Adrenal gland (tissue), 12 donors: ENCODE measurements around the gene SMC1B. TPM values are rescaled to one million over a fixed set of nuclear protein-coding genes. Genes with fewer than 3 reads are reported as not detected.

Source experiments
- DNase-seq, 7 donors: peaks; one replicate each; pipeline ENCODE4 v3.0.0-alpha.2; 2019 to 2020
- H3K27ac ChIP-seq, 5 donors: fragments of 200-600 bp; sonication (generic) in 4 of 5; 1 replicate in 3 of 5; 2 replicates in 2 of 5; pipeline versions ENCODE4 v1.5.1 to v1.8.0; 2016 to 2020; ENCODE audit warnings: mild to moderate bottlenecking in 1 of 5
- H3K27me3 ChIP-seq: fragments of 200-600 bp; 2 replicates; pipeline ENCODE4 v1.8.0; 2021
- H3K36me3 ChIP-seq, 2 donors: fragments of 200-600 bp; replicated peaks in 1 of 2; 1 replicate in 1 of 2; 2 replicates in 1 of 2; pipeline versions ENCODE4 v1.5.1 to v1.8.0; 2018 to 2022
- H3K4me1 ChIP-seq, 2 donors: fragments of 200-600 bp; replicated peaks in 1 of 2; 1 replicate in 1 of 2; 2 replicates in 1 of 2; pipeline versions ENCODE4 v1.5.1 to v1.8.0; 2018 to 2021
- H3K4me3 ChIP-seq, 4 donors: fragments of 200-600 bp; sonication (generic) in 3 of 4; one replicate each; pipeline ENCODE4 v1.5.1; 2016 to 2018
- H3K9me3 ChIP-seq, 3 donors: fragments of 200-600 bp; sonication (generic) in 1 of 3; replicated peaks in 1 of 3; 1 replicate in 2 of 3; 2 replicates in 1 of 3; pipeline versions ENCODE4 v1.5.1 to v1.8.0; 2016 to 2021
- POLR2A ChIP-seq, 2 donors: fragments of 450-650 bp; IDR thresholded peaks; one replicate each; pipeline ENCODE4 v1.6.1; 2017; ENCODE audit warnings: antibody characterized with exemption in 2 of 2, mild to moderate bottlenecking in 2 of 2, moderate library complexity in 1 of 2
- WGBS, 4 donors: extraction: QIAGEN DNeasy Blood & Tissue Kit in 2 of 4; methylation state at CpG; one replicate each; pipeline versions ENCODE4 v1.1.5 to v1.1.7; 2013 to 2017; 5-methylcytosine and 5-hydroxymethylcytosine counted together
- intact Hi-C, 2 donors: fragments of 100-400 bp; cut with DNase I; formaldehyde crosslinking; loops; one replicate each; pipeline versions ENCODE4 v1.14.1 to v1.15.0; 2022 to 2023
- polyA plus RNA-seq, 3 donors: library from polyadenylated mRNA; stranded (reverse); fragments of 200-250 nt in 2 of 3; fragments of 350-450 nt in 1 of 3; fragmentation: Illumina TruSeq in 1 of 3; extraction: RNeasy Lipid Tissue Mini Kit (QIAGEN cat#74804) in 1 of 3; gene quantifications; one replicate each; pipeline ENCODE4 v1.2.3, GENCODE V29; 2013 to 2014
- total RNA-seq, 9 donors: library from RNA; depleted of rRNA in 4 of 9; stranded (reverse); fragments of >200 nt in 4 of 9; fragments of 120-200 nt in 1 of 9; fragmentation: NEBNext Ultra II Directional in 1 of 9; extraction: Animal tissue kit (Norgen Biotek cat#: 25700) in 1 of 9; gene quantifications; one replicate each; pipeline versions ENCODE4 v1.1.0 to v1.2.4, GENCODE V29; 2013 to 2023
- TF ChIP-seq, protein P1 (sequence below), 6 experiments: fragments of 450-650 bp in 4 of 6; fragments of 200-600 bp in 2 of 6; sonication (generic) in 1 of 6; IDR thresholded peaks; 1 replicate in 5 of 6; 2 replicates in 1 of 6; pipeline versions ENCODE4 v1.5.1 to v1.8.0; 2016 to 2021; ENCODE audit warnings: antibody characterized with exemption in 6 of 6, mild to moderate bottlenecking in 2 of 6, moderate library complexity in 1 of 6
- donor health status: healthy with polysubstance abuse.
- donor health status: Bipolar disorder and iron deficiency.
- donor health status: DM: yes; HTN: yes; CAD: no.
- donor health status: DM: no; HTN: no; CAD: no.
- donor health status: DM: no; HTN: no; CAD: no.
- donor health status: DM: yes; HTN: yes; CAD: no.

The SMC1B gene
- total and polyA plus RNA-seq, 12 donors = 0.06 TPM; not detected in 11

DNA sequence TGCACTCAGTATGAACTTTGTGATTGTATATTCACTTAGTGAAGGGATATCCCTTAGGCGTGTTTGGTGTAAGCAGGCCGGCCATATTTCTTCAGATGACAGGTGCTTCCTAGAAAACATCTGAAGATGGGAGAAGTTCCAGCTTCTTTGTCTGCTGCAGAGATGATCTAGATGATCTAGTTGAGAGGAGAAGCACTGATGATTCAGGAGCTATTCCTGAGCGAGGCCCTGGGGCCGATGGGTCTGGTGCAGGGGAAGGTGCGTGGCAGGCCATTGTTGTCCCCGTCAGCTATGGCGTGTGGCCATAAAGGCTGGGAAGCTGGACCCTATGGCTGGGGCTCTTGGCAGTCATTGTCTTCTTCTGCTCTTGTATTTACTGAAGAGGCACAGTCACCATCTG, 89.7 kb downstream of the SMC1B start:
- intact Hi-C loops = no loop called here
- Histone ChIP-seq H3K4me3 (no peak overlapping the region), H3K4me1 (peaks cover 0 to 9% of the 10 kb centered on the region in 2 donors), H3K9me3 (no peaks in the 10 kb centered on the region), H3K36me3 (peaks cover 0 to 18% of the 10 kb centered on the region in 2 donors), H3K27ac (no peak overlapping the region), H3K27me3 (no peaks in the 10 kb centered on the region)
- no peak for TF ChIP-seq POLR2A (IDR thresholded peaks at IDR 0.05)
- TF ChIP-seq, protein P1, sequence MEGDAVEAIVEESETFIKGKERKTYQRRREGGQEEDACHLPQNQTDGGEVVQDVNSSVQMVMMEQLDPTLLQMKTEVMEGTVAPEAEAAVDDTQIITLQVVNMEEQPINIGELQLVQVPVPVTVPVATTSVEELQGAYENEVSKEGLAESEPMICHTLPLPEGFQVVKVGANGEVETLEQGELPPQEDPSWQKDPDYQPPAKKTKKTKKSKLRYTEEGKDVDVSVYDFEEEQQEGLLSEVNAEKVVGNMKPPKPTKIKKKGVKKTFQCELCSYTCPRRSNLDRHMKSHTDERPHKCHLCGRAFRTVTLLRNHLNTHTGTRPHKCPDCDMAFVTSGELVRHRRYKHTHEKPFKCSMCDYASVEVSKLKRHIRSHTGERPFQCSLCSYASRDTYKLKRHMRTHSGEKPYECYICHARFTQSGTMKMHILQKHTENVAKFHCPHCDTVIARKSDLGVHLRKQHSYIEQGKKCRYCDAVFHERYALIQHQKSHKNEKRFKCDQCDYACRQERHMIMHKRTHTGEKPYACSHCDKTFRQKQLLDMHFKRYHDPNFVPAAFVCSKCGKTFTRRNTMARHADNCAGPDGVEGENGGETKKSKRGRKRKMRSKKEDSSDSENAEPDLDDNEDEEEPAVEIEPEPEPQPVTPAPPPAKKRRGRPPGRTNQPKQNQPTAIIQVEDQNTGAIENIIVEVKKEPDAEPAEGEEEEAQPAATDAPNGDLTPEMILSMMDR (IDR thresholded peaks at IDR 0.05) = no peak
- WGBS, 4 donors = 75 to 88% (median 85%) methylated on average over 6 to 7 of the region's 7 CpGs
- no peak for DNase-seq

DNA sequence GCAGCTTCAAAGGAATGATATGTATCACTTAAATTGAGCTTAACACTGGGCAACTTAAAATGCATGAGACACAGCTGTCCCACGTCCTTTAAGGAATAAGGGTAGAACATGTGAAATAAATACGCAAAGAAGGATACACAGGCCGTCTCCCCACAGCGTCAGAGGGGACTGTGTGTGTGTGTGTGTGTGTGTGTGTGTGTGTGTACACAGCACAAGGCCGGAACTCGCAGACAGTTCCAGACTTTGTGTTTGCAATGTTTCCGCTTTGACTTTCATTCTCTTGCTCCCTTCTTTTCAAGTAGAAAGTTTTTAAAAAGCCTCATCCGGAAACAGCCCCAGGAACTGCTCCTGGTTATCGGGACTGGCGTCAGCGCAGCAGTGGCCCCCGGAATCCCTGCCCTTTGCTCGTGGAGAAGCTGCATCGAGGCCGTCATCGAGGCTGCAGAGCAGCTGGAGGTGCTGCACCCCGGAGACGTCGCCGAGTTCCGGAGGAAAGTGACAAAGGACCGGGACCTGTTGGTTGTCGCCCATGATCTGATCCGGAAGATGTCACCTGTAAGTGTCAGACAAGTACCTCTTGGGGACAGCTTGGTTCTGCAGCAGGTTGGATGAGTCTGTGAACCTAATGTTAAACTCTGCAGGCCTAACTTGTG, 90.4 kb downstream of the SMC1B start:
- Histone ChIP-seq H3K4me1 (peaks cover 0 to 16% of the 10 kb centered on the region in 2 donors), H3K36me3 (peaks cover 0 to 18% of the 10 kb centered on the region in 2 donors), H3K9me3 (no peaks in the 10 kb centered on the region), H3K27me3 (no peaks in the 10 kb centered on the region), H3K27ac (no peak overlapping the region), H3K4me3 (no peak overlapping the region)
- intact Hi-C loops = no loop called here
- no peak for DNase-seq
- WGBS, 4 donors = 88 to 93% (median 93%) methylated on average over 23 to 24 of the region's 24 CpGs
- TF ChIP-seq, protein P1 (IDR thresholded peaks at IDR 0.05) = no peak
- no peak for TF ChIP-seq POLR2A (IDR thresholded peaks at IDR 0.05)

DNA sequence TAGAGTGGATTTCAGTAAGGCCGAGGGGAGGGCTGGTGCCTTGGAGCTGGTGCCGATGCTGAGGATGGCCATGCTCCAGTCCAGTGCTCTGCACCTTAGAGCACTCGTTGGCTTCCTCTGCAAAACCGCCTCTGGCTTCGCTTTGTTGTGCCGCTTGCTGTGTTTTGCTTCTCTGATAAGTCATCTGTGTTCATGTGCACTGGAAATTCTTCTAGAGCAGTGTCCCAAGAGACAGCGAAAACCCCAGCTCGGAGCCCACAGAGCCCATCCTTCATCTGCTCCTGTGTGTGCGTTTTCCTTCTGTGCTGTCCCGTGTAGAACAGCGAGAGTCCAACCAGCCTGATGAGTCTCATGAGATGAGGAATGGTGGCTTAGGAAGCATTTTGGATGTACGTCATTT, 91.6 kb downstream of the SMC1B start:
- Histone ChIP-seq H3K36me3 (peaks cover 0 to 18% of the 10 kb centered on the region in 2 donors), H3K4me1 (peaks cover 0 to 22% of the 10 kb centered on the region in 2 donors), H3K27ac (no peak overlapping the region), H3K27me3 (no peaks in the 10 kb centered on the region), H3K9me3 (no peaks in the 10 kb centered on the region), H3K4me3 (no peak overlapping the region)
- no peak for TF ChIP-seq POLR2A (IDR thresholded peaks at IDR 0.05)
- TF ChIP-seq, protein P1 (IDR thresholded peaks at IDR 0.05) = no peak
- no peak for DNase-seq
- WGBS, 4 donors = 88 to 96% (median 90%) methylated on average over 12 of the region's 12 CpGs
- intact Hi-C loops = no loop called here

- intact Hi-C loops = no loop called here
- H3K4me3 ChIP-seq = no peak overlapping the region
- peaks cover 0 to 22% of the 10 kb centered on the region in 2 donors for H3K4me1 ChIP-seq
- peaks cover 0 to 18% of the 10 kb centered on the region in 2 donors for H3K36me3 ChIP-seq
- DNase-seq = no peak
- TF ChIP-seq, protein P1 (IDR thresholded peaks at IDR 0.05) = no peak
- no peak for TF ChIP-seq POLR2A (IDR thresholded peaks at IDR 0.05)
- H3K9me3 ChIP-seq = no peaks in the 10 kb centered on the region
- WGBS, 4 donors = 88 to 95% (median 92%) methylated on average over 9 of the region's 9 CpGs
- H3K27ac ChIP-seq = no peak overlapping the region
- H3K27me3 ChIP-seq = no peaks in the 10 kb centered on the region
These were observed 92.9 kb downstream of the SMC1B start for GRCh38 chr22:45320357-45320976.
